M059J (cell line): ENCODE measurements around the gene DTYMK. TPM values are rescaled to one million over a fixed set of nuclear protein-coding genes. Genes with fewer than 3 reads are reported as not detected.
A peak's percentile ranks its signal among the peaks of the same experiment; 100 is the strongest.

ENCODE experiments used
- DNase-seq: peaks from one replicate; pipeline ENCODE4 v3.0.0-alpha.2; 2012; ENCODE audit warnings: low read depth
- total RNA-seq: library from RNA; depleted of rRNA; stranded (reverse); fragments of >200 nt; shearing (Covaris generic); gene quantifications from 2 replicates; pipeline ENCODE4 v1.2.3, GENCODE V29; 2014; rRNA removed

DTYMK gene, protein sequence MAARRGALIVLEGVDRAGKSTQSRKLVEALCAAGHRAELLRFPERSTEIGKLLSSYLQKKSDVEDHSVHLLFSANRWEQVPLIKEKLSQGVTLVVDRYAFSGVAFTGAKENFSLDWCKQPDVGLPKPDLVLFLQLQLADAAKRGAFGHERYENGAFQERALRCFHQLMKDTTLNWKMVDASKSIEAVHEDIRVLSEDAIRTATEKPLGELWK
- total RNA-seq: 40.6 and 49.3 TPM in 2 replicates

- peak; percentile 92 for DNase-seq
Observed at GRCh38 chr2:241686650-241687425, at the start of gene DTYMK. DTYMK (minus strand) TSS chr2:241686815; CDS start chr2:241686783, 32 bp downstream.

- no peak for DNase-seq
Observed at GRCh38 chr2:241736111-241736510, 49.5 kb upstream of the DTYMK start.

DNA sequence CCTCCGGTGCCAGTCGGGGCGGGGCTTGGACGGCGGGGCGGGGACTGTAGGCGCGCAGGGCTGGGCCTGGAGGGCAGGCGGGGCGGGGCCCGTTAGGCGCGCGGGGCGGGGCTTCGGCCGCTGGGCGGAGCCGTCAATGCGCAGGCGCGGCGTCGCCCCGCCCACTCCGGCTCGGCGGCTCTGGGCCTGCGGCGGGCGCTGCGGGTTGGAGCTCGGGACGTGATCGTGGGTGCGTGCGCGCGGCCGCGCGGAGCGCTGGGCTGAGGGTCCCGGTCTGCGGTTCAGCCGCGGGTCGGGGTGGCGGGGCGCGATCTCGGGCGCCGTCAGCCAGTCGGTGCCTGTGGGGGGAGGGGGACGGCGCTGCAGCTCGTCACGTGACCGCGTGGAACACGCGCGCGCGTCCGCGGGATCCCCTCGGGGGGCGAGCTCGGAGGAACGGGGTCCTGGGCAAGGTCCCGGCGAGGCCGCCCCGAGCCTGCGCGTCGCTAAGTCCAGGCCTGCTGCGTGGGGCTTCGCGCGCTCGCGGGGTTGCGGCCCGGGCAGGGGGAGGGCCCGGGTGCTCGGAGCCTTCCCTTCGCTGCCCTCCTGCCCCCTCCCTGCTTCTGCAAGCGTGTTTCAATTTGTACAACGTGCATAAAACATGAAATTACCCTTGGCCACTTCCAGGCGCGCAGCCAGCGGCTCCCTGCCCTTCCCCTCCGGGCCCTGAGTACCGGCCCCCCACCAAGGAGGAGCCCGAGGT lies 48.0 kb upstream of the DTYMK start, which contains the start of gene D2HGDH:
TSS of gene D2HGDH (plus strand) at position 164 of the 742 bp plus-strand sequence. CDS start 595 bp downstream, outside the sequence.
- peak; percentile 64 for DNase-seq

DNA sequence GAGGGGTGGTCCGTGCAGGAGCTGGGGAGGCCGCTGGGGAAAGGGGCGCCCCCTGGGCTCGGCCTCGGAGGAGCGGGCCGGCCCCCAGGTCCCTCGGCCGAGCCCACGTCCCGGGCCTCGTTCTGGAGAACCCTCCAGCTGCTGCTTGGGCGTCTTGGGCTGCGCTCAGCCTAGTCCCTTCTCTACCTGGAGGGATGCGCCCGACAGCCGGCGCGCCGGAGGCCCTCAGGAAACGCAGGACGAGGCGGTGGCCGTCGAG lies 47.5 kb upstream of the DTYMK start:
- no peak for DNase-seq

DNA sequence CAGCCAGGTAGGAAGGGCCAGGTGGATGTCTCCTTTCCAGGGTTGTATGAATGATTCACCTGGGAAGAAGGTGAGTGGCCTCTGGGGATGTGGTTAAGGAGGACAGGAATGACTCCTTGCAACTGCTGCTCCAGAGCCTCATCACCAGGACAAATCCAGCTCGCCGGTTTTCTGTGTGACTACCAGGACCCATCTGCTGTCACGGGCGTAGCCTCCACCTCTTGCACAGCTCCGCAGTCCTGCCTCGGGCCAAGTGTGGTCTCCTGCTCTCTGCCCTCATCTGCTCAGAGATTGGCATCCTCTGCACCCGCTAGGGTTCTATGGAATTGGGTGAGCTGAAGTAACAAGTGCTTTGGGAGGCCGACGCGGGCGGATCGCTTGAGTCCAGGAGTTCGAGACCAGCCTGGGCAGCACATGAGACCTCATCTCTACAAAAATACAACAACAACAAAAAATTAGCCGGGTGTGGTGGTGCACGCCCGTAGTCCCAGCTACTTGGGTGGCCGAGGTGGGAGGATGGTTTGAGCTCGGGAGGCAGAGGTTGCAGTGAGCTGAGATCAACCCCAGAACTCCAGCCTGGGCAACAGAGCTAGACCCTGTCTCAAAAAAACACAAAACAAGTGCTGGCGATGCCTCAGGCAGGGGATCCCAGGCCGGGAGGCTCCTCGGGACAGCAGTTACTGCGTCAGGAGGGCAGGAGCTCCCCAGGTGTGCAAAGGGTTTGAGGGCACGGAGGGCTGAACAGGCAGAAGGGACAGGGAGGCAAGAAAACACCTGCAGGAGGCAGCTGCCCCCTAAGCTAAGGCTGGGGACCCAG lies 47.0 kb upstream of the DTYMK start:
- no peak for DNase-seq

DNA sequence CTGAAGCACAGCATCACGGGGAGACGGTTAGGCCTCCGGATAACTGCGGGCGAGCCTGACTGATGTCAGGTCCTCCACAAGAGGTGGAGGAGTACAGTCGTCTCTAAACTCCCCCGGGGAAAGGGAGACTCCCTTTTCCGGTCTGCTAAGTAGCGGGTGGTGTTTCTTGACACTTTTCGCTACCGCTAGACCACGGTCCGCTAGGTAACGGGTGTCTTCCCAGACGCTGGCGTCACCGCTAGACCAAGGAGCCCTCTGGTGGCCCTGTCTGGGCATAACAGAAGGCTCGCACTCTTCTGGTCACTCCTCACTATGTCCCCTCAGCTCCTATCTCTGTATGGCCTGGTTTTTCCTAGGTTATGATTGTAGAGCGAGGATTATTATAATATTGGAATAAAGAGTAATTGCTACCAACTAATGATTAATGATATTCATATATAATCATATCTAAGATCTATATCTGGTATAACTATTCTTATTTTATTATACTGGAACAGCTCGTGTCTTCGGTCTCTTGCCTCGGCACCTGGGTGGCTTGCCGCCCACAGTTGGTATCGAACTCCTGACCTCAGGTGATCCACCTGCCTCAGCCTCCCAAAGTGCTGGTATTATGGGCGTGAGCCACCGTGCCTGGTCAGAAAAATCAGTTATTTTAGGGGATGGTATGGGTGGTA lies 46.0 kb upstream of the DTYMK start:
- peak; percentile 48 for DNase-seq

DNA sequence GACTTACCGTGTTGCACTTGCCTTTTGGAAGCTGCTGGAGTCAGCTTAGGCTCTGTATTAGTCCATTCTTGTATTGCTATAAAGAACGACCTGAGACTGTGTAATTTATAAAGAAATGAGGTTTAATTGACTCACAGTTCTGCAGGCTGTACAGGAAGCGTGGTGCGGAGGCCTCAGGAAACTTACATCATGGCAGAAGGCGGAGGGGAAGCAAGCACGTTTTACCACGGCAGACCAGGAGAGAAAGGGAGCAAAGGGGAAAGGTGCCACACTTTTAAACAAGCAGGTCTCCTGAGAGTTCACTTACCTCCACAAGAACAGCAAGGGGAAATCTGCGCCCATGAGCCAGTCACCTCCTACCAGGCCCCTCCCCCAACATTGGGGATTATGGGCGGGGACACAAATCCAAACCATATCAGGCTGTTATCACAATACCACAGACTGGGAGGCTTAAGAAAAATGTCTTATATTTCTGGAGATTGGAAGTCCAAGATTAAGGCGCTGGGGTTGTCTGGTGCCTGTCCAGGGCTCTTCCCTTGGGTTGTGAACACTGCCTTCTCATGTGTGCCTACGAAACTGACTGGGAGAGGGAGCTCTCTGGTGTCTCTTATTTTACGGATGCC lies 44.2 kb upstream of the DTYMK start:
- no peak for DNase-seq

- no peak for DNase-seq
Observed at GRCh38 chr2:241729868-241730267, 43.3 kb upstream of the DTYMK start.

GRCh38 chr2:241728627-241729026 lies 42.0 kb upstream of the DTYMK start:
- DNase-seq: no peak

GRCh38 chr2:241728000-241728399 lies 41.4 kb upstream of the DTYMK start:
- DNase-seq: no peak

DNA sequence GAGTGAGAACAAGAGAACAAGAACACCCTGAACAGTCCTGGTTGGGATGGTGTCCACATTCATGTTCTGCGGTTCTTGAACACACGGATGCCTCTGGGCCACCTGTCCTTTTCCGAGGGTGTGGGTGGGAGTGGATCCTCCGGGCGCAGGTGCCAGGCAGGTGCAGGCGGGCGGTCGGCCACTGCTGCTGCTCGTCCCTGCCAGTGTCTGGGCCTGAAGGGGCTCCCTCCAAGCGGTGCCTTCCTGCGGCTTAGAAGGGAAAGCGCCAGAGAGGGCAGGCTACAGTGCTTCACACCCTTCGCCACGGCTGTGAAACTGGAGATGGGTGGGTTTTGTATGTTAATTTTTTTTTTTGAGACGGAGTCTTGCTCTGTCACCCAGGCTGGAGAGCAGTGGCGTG lies 39.8 kb upstream of the DTYMK start:
- DNase-seq: no peak

GRCh38 chr2:241724975-241725870 lies 38.6 kb upstream of the DTYMK start:
- DNase-seq: no peak

- DNase-seq: no peak
Observed at GRCh38 chr2:241724259-241724974, 37.8 kb upstream of the DTYMK start.

GRCh38 chr2:241722896-241723454 lies 36.4 kb upstream of the DTYMK start:
- no peak for DNase-seq

DNA sequence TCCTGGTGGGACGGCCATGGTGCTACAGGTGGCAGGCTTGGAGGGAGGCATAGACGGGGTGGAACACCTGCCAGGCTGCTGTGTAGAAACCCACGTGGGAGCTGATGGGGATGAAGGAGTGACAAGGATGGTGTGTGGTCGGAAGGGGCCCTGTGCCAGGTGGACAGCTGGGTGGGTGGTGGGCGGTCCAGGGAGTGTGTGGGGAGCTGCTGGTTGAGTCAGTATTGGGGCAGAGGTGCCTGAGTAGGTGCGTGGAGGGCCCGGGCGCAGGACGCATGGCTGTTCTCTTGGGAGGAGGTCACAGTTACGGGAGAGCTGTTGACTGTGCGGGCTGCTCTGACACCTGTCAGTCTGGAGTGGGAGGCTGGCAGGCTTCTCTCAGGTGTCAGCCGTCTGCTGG lies 35.2 kb upstream of the DTYMK start:
- DNase-seq: no peak

GRCh38 chr2:241720560-241720959 lies 33.9 kb upstream of the DTYMK start:
- no peak for DNase-seq

DNA sequence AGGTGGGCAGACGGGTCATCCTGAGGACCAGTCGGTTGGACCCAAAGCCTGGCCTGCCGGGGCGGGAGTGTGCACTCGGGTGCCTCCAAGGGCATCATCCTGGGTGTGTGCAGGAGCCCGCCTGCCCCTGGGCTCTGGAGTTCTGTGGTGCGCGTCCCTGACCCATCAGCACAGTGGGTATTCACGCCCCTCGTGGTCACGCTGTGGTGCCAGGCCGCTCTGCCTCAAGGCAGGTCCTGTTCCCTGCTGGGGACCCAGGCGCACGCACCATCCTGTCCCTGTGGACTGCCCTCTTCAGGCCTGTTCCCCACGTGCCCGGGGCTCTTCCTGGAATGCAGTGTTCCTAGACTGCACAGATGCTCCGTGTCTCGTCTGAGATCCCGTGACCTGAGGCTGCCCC lies 33.5 kb upstream of the DTYMK start:
- no peak for DNase-seq

- no peak for DNase-seq
Observed at GRCh38 chr2:241719093-241719492, 32.5 kb upstream of the DTYMK start.

DNA sequence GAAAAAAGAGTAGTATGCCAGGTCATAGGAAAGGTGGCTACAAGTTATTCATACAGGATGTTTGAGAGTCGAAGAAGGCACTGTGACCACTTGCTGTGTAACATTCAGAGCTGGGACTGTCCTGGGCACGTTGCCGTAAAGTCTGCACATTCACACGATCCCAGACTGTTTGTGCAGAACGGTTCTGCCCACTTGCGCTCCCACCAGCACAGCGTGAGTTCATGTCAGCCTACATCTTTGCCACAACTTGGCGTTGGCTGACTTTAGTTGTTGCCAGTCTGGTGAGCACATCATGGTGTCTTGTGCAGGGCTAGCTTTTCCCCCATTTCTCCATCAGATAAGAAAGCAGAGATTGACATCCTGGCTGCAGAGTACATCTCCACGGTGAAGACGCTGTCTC lies 22.3 kb upstream of the DTYMK start:
- no peak for DNase-seq
